ENCODE results near the gene SPEG. TPM values are rescaled to one million over a fixed set of nuclear protein-coding genes. Genes with fewer than 3 reads are reported as not detected.

Gene SPEG
- total RNA-seq, 1 experiment from 2014 or later: 56.6 TPM

DNA sequence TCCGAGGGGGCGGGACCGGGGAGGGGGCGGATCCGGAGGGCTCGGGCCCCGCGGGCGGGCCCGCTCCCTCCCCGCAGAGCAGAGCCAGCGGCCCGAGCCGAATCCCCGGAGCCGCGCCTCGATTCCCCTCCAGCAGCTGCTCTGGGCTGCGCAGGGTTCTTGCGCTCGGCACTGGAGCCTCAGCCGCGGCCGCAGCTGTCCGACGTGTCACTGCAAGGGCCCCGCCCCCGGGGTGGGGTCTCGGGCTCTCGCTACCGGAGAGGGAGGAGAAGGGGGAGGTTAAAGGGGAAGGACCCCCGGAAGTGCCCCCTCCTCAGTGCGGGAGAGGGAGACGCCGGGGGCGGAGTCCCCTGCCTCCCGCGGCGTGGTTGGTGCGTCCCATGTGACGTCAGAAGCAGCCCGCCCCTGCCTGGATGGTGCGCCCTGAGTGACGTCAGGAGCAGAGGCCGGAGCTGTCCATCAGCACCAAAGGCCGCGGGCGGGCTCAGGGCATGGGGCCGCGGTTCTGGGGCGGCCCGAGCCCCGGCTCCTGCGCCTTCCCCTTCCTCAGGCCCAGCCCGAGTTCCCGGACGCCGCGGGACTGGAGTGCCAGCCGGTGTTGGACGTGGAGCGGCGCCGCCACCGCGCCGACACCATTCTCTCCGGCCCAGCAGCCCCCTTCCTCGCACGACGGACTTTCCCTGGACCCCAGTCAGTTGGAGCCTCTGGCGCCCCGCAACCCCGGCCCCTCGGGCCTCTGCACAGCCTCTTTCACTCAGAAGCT lies 109.1 kb downstream of the SPEG start, which contains the start of the genes CHPF and TMEM198 (continued):
- TF ChIP-seq, protein P1, sequence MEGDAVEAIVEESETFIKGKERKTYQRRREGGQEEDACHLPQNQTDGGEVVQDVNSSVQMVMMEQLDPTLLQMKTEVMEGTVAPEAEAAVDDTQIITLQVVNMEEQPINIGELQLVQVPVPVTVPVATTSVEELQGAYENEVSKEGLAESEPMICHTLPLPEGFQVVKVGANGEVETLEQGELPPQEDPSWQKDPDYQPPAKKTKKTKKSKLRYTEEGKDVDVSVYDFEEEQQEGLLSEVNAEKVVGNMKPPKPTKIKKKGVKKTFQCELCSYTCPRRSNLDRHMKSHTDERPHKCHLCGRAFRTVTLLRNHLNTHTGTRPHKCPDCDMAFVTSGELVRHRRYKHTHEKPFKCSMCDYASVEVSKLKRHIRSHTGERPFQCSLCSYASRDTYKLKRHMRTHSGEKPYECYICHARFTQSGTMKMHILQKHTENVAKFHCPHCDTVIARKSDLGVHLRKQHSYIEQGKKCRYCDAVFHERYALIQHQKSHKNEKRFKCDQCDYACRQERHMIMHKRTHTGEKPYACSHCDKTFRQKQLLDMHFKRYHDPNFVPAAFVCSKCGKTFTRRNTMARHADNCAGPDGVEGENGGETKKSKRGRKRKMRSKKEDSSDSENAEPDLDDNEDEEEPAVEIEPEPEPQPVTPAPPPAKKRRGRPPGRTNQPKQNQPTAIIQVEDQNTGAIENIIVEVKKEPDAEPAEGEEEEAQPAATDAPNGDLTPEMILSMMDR (IDR thresholded peaks at IDR 0.05 in 2 of 3, conservative IDR thresholded peaks at IDR 0.05 in 1 of 3; ENCODE audit: borderline replicate concordance in 1 of 3, insufficient read depth in 1 of 3, low read depth in 2 of 3, low read length in 2 of 3): no peak

DNA sequence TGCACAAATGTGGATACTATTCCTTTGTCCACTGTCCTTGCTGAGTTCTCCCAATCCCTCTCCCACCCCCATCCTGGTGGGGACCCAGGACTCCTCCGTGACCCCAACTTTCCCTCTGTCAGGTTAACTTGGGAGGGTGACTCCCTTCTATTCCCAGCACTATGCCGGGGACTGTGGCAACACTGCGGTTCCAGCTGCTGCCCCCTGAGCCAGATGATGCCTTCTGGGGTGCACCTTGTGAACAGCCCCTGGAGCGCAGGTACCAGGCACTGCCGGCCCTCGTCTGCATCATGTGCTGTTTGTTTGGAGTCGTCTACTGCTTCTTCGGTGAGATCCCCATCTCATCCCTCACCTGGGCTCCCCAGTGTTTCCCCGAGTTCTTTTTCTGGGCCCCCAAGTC lies 109.9 kb downstream of the SPEG start:
- Histone ChIP-seq H2AFZ (ENCODE audit: low read depth, low read length, poor library complexity, severe bottlenecking) (no peak overlapping the region), H3K4me1 (ENCODE audit: control insufficient read depth in 1 of 2, insufficient read depth in 2 of 2, low read length in 2 of 2) (peaks cover 0 to 39% of the 10 kb centered on the region in 2 experiments; a peak in 2 of 4 replicates), H4K20me1 (ENCODE audit: insufficient read depth) (peaks cover 6% of the 10 kb centered on the region; the same call in 1 of the 2 replicates), H3K4me3 (replicated peaks in 1 of 2; ENCODE audit: low read depth in 1 of 2, low read length in 2 of 2) (peak overlapping the region; percentile 49 to 99), H3K4me2 (ENCODE audit: low read length) (peak overlapping the region; percentile 98), H3K9me3 (ENCODE audit: control insufficient read depth in 1 of 2, insufficient read depth in 1 of 2, low read depth in 1 of 2, low read length in 2 of 2) (no peaks in the 10 kb centered on the region), H3K9ac (ENCODE audit: low read length) (peak overlapping the region; percentile 37; the same call in 1 of the 2 replicates), H3K9me2 (ENCODE audit: insufficient read depth) (no peaks in the 10 kb centered on the region), H3K36me3 (ENCODE audit: control insufficient read depth in 1 of 2, insufficient read depth in 2 of 2, low read length in 2 of 2) (peaks cover 2 to 26% of the 10 kb centered on the region in 2 experiments; a peak in 3 of 4 replicates), H3K27me3 (ENCODE audit: insufficient read depth, low read length) (no peaks in the 10 kb centered on the region), H3K27ac (ENCODE audit: low read depth, low read length) (peak overlapping the region; percentile 19; the same call in 1 of the 2 replicates), H3K79me2 (ENCODE audit: insufficient read depth, low read length) (peaks cover 36% of the 10 kb centered on the region)
- intact Hi-C loops (cut with micrococcal nuclease): loop anchor here (5.0 kb wide), 2 partner anchors 83 to 482 kb away; partner anchors contain the start of genes IHH and SLC4A3
- no TSS peak for BruUV-seq (replicated peaks)
- POLR2A ChIA-PET: no interaction called here
- ATAC-seq (no peak), DNase-seq (ENCODE audit: low read depth, low spot score) (no peak)
- RAD21 ChIA-PET (ENCODE audit: low non-redundant PET in 1 of 2, low total read pairs in 2 of 2, uncharacterized antibody in 2 of 2, unreplicated experiment in 2 of 2): no interaction called here
- TF ChIP-seq RAD21 (IDR thresholded peaks at IDR 0.05; ENCODE audit: low read depth) (no peak), SRF (IDR thresholded peaks at IDR 0.05; ENCODE audit: low read depth) (no peak), CBX3 (IDR thresholded peaks at IDR 0.05; ENCODE audit: low read depth) (no peak), CEBPB (IDR thresholded peaks at IDR 0.05; ENCODE audit: low read depth) (no peak), ZNF274 (IDR thresholded peaks at IDR 0.05; ENCODE audit: low read depth, low read length) (no peak), ZFX (IDR thresholded peaks at IDR 0.05) (no peak), TCF7L2 (IDR thresholded peaks at IDR 0.05; ENCODE audit: borderline replicate concordance, extremely low read depth, insufficient read depth, insufficient read length) (no peak)
- TF ChIP-seq, protein P2, sequence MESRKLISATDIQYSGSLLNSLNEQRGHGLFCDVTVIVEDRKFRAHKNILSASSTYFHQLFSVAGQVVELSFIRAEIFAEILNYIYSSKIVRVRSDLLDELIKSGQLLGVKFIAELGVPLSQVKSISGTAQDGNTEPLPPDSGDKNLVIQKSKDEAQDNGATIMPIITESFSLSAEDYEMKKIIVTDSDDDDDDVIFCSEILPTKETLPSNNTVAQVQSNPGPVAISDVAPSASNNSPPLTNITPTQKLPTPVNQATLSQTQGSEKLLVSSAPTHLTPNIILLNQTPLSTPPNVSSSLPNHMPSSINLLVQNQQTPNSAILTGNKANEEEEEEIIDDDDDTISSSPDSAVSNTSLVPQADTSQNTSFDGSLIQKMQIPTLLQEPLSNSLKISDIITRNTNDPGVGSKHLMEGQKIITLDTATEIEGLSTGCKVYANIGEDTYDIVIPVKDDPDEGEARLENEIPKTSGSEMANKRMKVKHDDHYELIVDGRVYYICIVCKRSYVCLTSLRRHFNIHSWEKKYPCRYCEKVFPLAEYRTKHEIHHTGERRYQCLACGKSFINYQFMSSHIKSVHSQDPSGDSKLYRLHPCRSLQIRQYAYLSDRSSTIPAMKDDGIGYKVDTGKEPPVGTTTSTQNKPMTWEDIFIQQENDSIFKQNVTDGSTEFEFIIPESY (IDR thresholded peaks at IDR 0.05; ENCODE audit: extremely low read depth, insufficient replicate concordance, low read length): no peak
- TF ChIP-seq, protein P1 (IDR thresholded peaks at IDR 0.05 in 2 of 3, conservative IDR thresholded peaks at IDR 0.05 in 1 of 3; ENCODE audit: borderline replicate concordance in 1 of 3, insufficient read depth in 1 of 3, low read depth in 2 of 3, low read length in 2 of 3): no peak
- CTCF ChIA-PET: no interaction called here
